SK-N-MC (cell line): ENCODE measurements around the gene TARS1.

Source experiments
- EZH2 ChIP-seq: fragments of 200-600 bp; sonication (generic); IDR thresholded peaks from one replicate; pipeline ENCODE4 v1.6.1; 2017; ENCODE audit warnings: antibody characterized with exemption
- POLR2AphosphoS5 ChIP-seq: IDR thresholded peaks from 2 replicates; pipeline ENCODE4 v1.6.1; 2012; ENCODE audit warnings: mild to moderate bottlenecking, low read depth, low read length, borderline replicate concordance

GRCh38 chr5:33474004-33474403 lies 33.2 kb downstream of the TARS1 start:
- no peak for TF ChIP-seq EZH2
- TF ChIP-seq POLR2AphosphoS5 = no peak
